Mononuclear cell (primary cell): ENCODE measurements around the gene ZNF423. TPM values are rescaled to one million over a fixed set of nuclear protein-coding genes. Genes with fewer than 3 reads are reported as not detected.

Source experiments
- H3K27me3 ChIP-seq: 2 replicates; pipeline ENCODE4 v1.6.0; 2011; ENCODE audit warnings: low read length, control low read depth; ENCODE audit not compliant: insufficient read depth
- H3K4me1 ChIP-seq: 2 replicates; pipeline ENCODE4 v1.5.1; 2011; ENCODE audit warnings: mild to moderate bottlenecking, low read length, control low read depth; ENCODE audit not compliant: insufficient read depth
- H3K4me3 ChIP-seq: 2 replicates; pipeline ENCODE4 v1.5.1; 2011; ENCODE audit warnings: mild to moderate bottlenecking, low read length, moderate library complexity
- H3K9me3 ChIP-seq: 2 replicates; pipeline ENCODE4 v1.5.1; 2011; ENCODE audit warnings: low read depth, mild to moderate bottlenecking, control low read depth, low read length
- total RNA-seq: library from RNA; depleted of rRNA; stranded (reverse); fragments of >200 nt; gene quantifications from one replicate; pipeline ENCODE4 v1.2.3, GENCODE V29; 2012

ZNF423 gene
- total RNA-seq, 1 donor = under 0.01 TPM

GRCh38 chr16:49488740-49489525, 367.0 kb downstream of the ZNF423 start:
- H3K4me1 ChIP-seq = no peaks in the 10 kb centered on the region
- no peaks in the 10 kb centered on the region for H3K9me3 ChIP-seq
- H3K27me3 ChIP-seq = no peaks in the 10 kb centered on the region
- no peak overlapping the region for H3K4me3 ChIP-seq

- Histone ChIP-seq H3K4me3 (no peak overlapping the region), H3K27me3 (no peaks in the 10 kb centered on the region), H3K9me3 (no peaks in the 10 kb centered on the region), H3K4me1 (no peaks in the 10 kb centered on the region)
These were observed 367.6 kb downstream of the ZNF423 start for GRCh38 chr16:49488336-49488735.

- Histone ChIP-seq H3K4me3 (no peak overlapping the region), H3K9me3 (no peaks in the 10 kb centered on the region), H3K4me1 (no peaks in the 10 kb centered on the region), H3K27me3 (no peaks in the 10 kb centered on the region)
These were observed 368.2 kb downstream of the ZNF423 start for GRCh38 chr16:49487746-49488145.

- no peaks in the 10 kb centered on the region for H3K9me3 ChIP-seq
- peaks cover 2% of the 10 kb centered on the region for H3K27me3 ChIP-seq
- H3K4me3 ChIP-seq = no peak overlapping the region
- H3K4me1 ChIP-seq = no peaks in the 10 kb centered on the region
These were observed 369.5 kb downstream of the ZNF423 start for GRCh38 chr16:49486400-49486799.

GRCh38 chr16:49485663-49486062, 370.2 kb downstream of the ZNF423 start:
- Histone ChIP-seq H3K4me3 (no peak overlapping the region), H3K27me3 (peaks cover 3% of the 10 kb centered on the region), H3K4me1 (no peaks in the 10 kb centered on the region), H3K9me3 (no peaks in the 10 kb centered on the region)

GRCh38 chr16:49484936-49485335, 371.0 kb downstream of the ZNF423 start:
- H3K4me1 ChIP-seq = no peaks in the 10 kb centered on the region
- no peak overlapping the region for H3K4me3 ChIP-seq
- H3K27me3 ChIP-seq = peaks cover 3% of the 10 kb centered on the region
- no peaks in the 10 kb centered on the region for H3K9me3 ChIP-seq

- H3K9me3 ChIP-seq = no peaks in the 10 kb centered on the region
- H3K4me3 ChIP-seq = no peak overlapping the region
- H3K4me1 ChIP-seq = no peaks in the 10 kb centered on the region
These were observed 371.5 kb downstream of the ZNF423 start for GRCh38 chr16:49484451-49484849.

GRCh38 chr16:49483651-49484450, 372.1 kb downstream of the ZNF423 start:
- H3K4me1 ChIP-seq = no peaks in the 10 kb centered on the region
- H3K4me3 ChIP-seq = no peak overlapping the region
- H3K27me3 ChIP-seq = peaks cover 3% of the 10 kb centered on the region
- H3K9me3 ChIP-seq = no peaks in the 10 kb centered on the region

More at GRCh38 chr16:49484451-49484849, 371.5 kb downstream of the ZNF423 start:
- H3K27me3 ChIP-seq = peaks cover 3% of the 10 kb centered on the region

GRCh38 chr16:49483251-49483650, 372.7 kb downstream of the ZNF423 start:
- H3K4me3 ChIP-seq = no peak overlapping the region
- H3K9me3 ChIP-seq = no peaks in the 10 kb centered on the region
- no peaks in the 10 kb centered on the region for H3K4me1 ChIP-seq
- peaks cover 3% of the 10 kb centered on the region for H3K27me3 ChIP-seq

- H3K4me1 ChIP-seq = no peaks in the 10 kb centered on the region
- H3K9me3 ChIP-seq = no peaks in the 10 kb centered on the region
- peaks cover 3% of the 10 kb centered on the region for H3K27me3 ChIP-seq
- H3K4me3 ChIP-seq = no peak overlapping the region
These were observed 373.2 kb downstream of the ZNF423 start for GRCh38 chr16:49482690-49483089.

- no peaks in the 10 kb centered on the region for H3K4me1 ChIP-seq
- peaks cover 3% of the 10 kb centered on the region for H3K27me3 ChIP-seq
- no peak overlapping the region for H3K4me3 ChIP-seq
- H3K9me3 ChIP-seq = no peaks in the 10 kb centered on the region
These were observed 377.3 kb downstream of the ZNF423 start for GRCh38 chr16:49478616-49479015.

- no peaks in the 10 kb centered on the region for H3K9me3 ChIP-seq
- H3K27me3 ChIP-seq = peaks cover 3% of the 10 kb centered on the region
- H3K4me1 ChIP-seq = no peaks in the 10 kb centered on the region
- no peak overlapping the region for H3K4me3 ChIP-seq
These were observed 377.8 kb downstream of the ZNF423 start for GRCh38 chr16:49478107-49478506.

GRCh38 chr16:49477250-49477895, 378.5 kb downstream of the ZNF423 start:
- no peak overlapping the region for H3K4me3 ChIP-seq
- H3K4me1 ChIP-seq = no peaks in the 10 kb centered on the region
- peaks cover 3% of the 10 kb centered on the region for H3K27me3 ChIP-seq
- no peaks in the 10 kb centered on the region for H3K9me3 ChIP-seq

GRCh38 chr16:49474741-49475140, 381.2 kb downstream of the ZNF423 start:
- Histone ChIP-seq H3K9me3 (no peaks in the 10 kb centered on the region), H3K4me1 (no peaks in the 10 kb centered on the region), H3K27me3 (no peaks in the 10 kb centered on the region), H3K4me3 (no peak overlapping the region)

GRCh38 chr16:49473773-49474172, 382.1 kb downstream of the ZNF423 start:
- no peak overlapping the region for H3K4me3 ChIP-seq
- H3K4me1 ChIP-seq = no peaks in the 10 kb centered on the region
- no peaks in the 10 kb centered on the region for H3K9me3 ChIP-seq
- H3K27me3 ChIP-seq = no peaks in the 10 kb centered on the region
